Mucosa of descending colon (tissue), 3 donors: ENCODE data around the gene FBXL3. TPM values are rescaled to one million over a fixed set of nuclear protein-coding genes. Genes with fewer than 3 reads are reported as not detected.

Source experiments
- ATAC-seq: fragments of 200-7000 bp; cut with Tn5 transposase; one replicate; pipeline ENCODE4 v1.9.1; 2020; ENCODE audit warnings: mild to moderate bottlenecking, moderate library complexity
- DNase-seq, 3 donors: peaks; one replicate each; pipeline ENCODE4 v3.0.0-alpha.2; 2020
- H3K36me3 ChIP-seq: fragments of 200-600 bp; one replicate; pipeline ENCODE4 v1.8.0; 2021; ENCODE audit warnings: low read depth, mild to moderate bottlenecking
- H3K4me1 ChIP-seq: fragments of 200-600 bp; one replicate; pipeline ENCODE4 v1.8.0; 2021; ENCODE audit warnings: low read depth, mild to moderate bottlenecking
- H3K4me3 ChIP-seq: fragments of 200-600 bp; one replicate; pipeline ENCODE4 v1.8.0; 2021; ENCODE audit warnings: mild to moderate bottlenecking
- H3K9me3 ChIP-seq: fragments of 200-600 bp; one replicate; pipeline ENCODE4 v1.8.0; 2021; ENCODE audit warnings: mild to moderate bottlenecking
- CTCF ChIP-seq: fragments of 200-600 bp; IDR thresholded peaks from one replicate; pipeline ENCODE4 v1.8.0; 2022; ENCODE audit warnings: antibody characterized with exemption, mild to moderate bottlenecking
- intact Hi-C, 2 donors: fragments of 100-400 bp; cut with DNase I in 1 of 2; cut with micrococcal nuclease in 1 of 2; formaldehyde crosslinking; loops; one replicate each; pipeline versions ENCODE4 v1.11.0 to v1.11.1; 2022; cut with DNase I, micrococcal nuclease
- total RNA-seq, 3 donors: library from RNA; stranded (reverse); fragmentation: NEBNext Ultra II Directional in 2 of 3; extraction: Animal tissue kit (Norgen Biotek cat#: 25700) in 2 of 3; gene quantifications; one replicate each; pipeline versions ENCODE4 v1.2.1 to v1.2.4, GENCODE V29; 2021 to 2023
- donor health status: DM: no; HTN: no; CAD: no; lungs with moderate emphysema.
- donor health status: DM: no; HTN: no; CAD: no.
- donor health status: DM: no; HTN: yes; CAD: no.

Gene FBXL3
- total RNA-seq, 3 donors from 2014 or later: 40.5 to 57.1 (median 56.0) TPM

- no peak for TF ChIP-seq CTCF
- Histone ChIP-seq H3K36me3 (no peaks in the 10 kb centered on the region), H3K4me3 (no peak overlapping the region), H3K4me1 (peaks cover 14% of the 10 kb centered on the region), H3K9me3 (no peaks in the 10 kb centered on the region)
- intact Hi-C loops: no loop called here
- DNase-seq: no peak
- no peak for ATAC-seq
These were observed 1.2 kb upstream of the FBXL3 start for GRCh38 chr13:77028202-77028601.

DNA sequence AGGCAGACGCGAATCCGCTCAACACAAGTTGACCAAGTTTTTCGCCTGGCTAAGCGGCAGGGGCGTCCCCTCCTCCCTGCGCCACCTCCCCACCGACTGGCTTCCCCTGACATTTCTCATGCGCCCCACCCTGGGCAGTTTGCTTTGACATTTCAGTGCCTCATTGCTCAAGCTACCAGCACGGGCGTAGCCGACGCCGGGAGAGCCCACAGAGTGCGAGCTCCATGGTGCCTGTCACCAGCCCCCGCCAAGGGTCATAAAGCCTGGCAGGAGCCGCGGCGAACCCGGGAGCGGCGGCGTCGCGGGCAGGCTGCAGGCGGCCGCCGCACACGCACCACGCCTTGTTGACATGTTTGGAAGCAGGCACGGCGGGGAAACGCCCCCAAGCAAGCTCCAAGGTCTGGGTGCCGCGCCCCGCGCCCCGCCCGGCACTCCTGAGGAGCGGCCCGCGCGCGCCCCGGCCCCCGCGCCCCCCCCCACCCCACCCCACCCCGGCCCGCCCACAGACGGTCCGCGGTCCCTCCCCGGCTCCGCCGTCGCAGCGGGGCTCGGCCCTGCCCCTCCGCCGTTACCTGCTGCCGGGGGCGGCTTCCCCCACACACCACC lies 601 bp downstream of the FBXL3 start:
- intact Hi-C loops: no loop called here
- H3K36me3 ChIP-seq: no peaks in the 10 kb centered on the region
- DNase-seq: peak; percentile 95 to 96 (median 95)
- H3K4me3 ChIP-seq: peak overlapping the region; percentile 86
- peak; percentile 88 for ATAC-seq
- TF ChIP-seq CTCF: no peak
- H3K4me1 ChIP-seq: peaks cover 27% of the 10 kb centered on the region
- no peaks in the 10 kb centered on the region for H3K9me3 ChIP-seq

- peaks cover 56% of the 10 kb centered on the region for H3K4me1 ChIP-seq
- intact Hi-C loops: no loop called here
- H3K4me3 ChIP-seq: no peak overlapping the region
- no peaks in the 10 kb centered on the region for H3K9me3 ChIP-seq
- DNase-seq (no peak), ATAC-seq (no peak)
- H3K36me3 ChIP-seq: no peaks in the 10 kb centered on the region
- TF ChIP-seq CTCF: no peak
These were observed 4.6 kb downstream of the FBXL3 start for GRCh38 chr13:77022341-77022740.

DNA sequence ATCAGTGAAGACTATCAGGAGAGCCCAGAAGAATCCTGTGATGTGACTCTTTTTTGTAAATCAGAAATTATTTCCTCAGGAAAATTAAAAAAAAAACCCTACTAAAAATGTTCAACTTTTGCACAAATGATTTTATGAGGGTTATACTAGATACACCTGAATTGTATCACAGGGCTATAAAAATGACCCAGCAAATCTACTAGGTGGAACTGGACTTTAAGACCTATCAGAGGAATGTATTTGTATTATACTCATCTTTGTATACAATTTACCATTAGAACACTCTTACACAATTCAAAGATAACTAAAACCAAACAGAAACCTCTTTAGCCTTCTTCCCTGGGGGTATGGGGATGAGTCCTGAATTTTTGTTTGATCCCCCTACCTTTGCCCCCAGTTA lies 7.2 kb downstream of the FBXL3 start:
- DNase-seq (no peak), ATAC-seq (peak; percentile 78)
- H3K4me1 ChIP-seq: peaks cover 57% of the 10 kb centered on the region
- H3K9me3 ChIP-seq: no peaks in the 10 kb centered on the region
- no peaks in the 10 kb centered on the region for H3K36me3 ChIP-seq
- intact Hi-C loops: no loop called here
- no peak overlapping the region for H3K4me3 ChIP-seq
- no peak for TF ChIP-seq CTCF

GRCh38 chr13:77016888-77017623 lies 9.9 kb downstream of the FBXL3 start:
- intact Hi-C loops: no loop called here
- Histone ChIP-seq H3K9me3 (no peaks in the 10 kb centered on the region), H3K4me3 (no peak overlapping the region), H3K4me1 (peaks cover 38% of the 10 kb centered on the region), H3K36me3 (no peaks in the 10 kb centered on the region)
- no peak for ATAC-seq
- no peak for TF ChIP-seq CTCF
- no peak for DNase-seq
